Liver (tissue), 3 donors: ENCODE measurements around the gene G6PC1.

Experiments
- ATF3 ChIP-seq: IDR thresholded peaks from 2 replicates; pipeline ENCODE4 v1.6.1; 2016; ENCODE audit warnings: antibody characterized with exemption
- HNF4G ChIP-seq: IDR thresholded peaks from 2 replicates; pipeline ENCODE4 v1.6.1; 2016; ENCODE audit warnings: antibody characterized with exemption
- JUND ChIP-seq, 2 donors: IDR thresholded peaks; 2 replicates each; pipeline ENCODE4 v1.6.1; 2016; ENCODE audit warnings: antibody characterized with exemption in 2 of 2
- RAD21 ChIP-seq, 2 donors: IDR thresholded peaks; 2 replicates each; pipeline ENCODE4 v1.6.1; 2016; ENCODE audit warnings: antibody characterized with exemption in 2 of 2, mild to moderate bottlenecking in 2 of 2
- SP1 ChIP-seq: IDR thresholded peaks from 2 replicates; pipeline ENCODE4 v1.6.1; 2018; ENCODE audit warnings: antibody characterized with exemption, mild to moderate bottlenecking
- TAF1 ChIP-seq: conservative IDR thresholded peaks from 2 replicates; pipeline ENCODE4 v1.6.1; 2016; ENCODE audit warnings: antibody characterized with exemption, mild to moderate bottlenecking
- YY1 ChIP-seq: IDR thresholded peaks from 2 replicates; pipeline ENCODE4 v1.6.1; 2016; ENCODE audit warnings: antibody characterized with exemption, mild to moderate bottlenecking
- ZBTB33 ChIP-seq: IDR thresholded peaks from 2 replicates; pipeline ENCODE4 v1.6.1; 2016; ENCODE audit warnings: antibody characterized with exemption
- TF ChIP-seq, protein P1 (sequence below): fragments of 150-350 bp; IDR thresholded peaks from 2 replicates; pipeline ENCODE4 v1.5.1; 2017; ENCODE audit warnings: improper control_type of control experiment, low read depth, low read length; ENCODE audit not compliant: missing input control
- TF ChIP-seq, protein P2 (sequence below): IDR thresholded peaks from 2 replicates; pipeline ENCODE4 v1.6.1; 2016; ENCODE audit warnings: antibody characterized with exemption
- TF ChIP-seq, protein P3 (sequence below): IDR thresholded peaks from 2 replicates; pipeline ENCODE4 v1.6.1; 2016; ENCODE audit warnings: antibody characterized with exemption, mild to moderate bottlenecking
- donor health status: healthy.
- donor health status: healthy.

- TF ChIP-seq, protein P1, sequence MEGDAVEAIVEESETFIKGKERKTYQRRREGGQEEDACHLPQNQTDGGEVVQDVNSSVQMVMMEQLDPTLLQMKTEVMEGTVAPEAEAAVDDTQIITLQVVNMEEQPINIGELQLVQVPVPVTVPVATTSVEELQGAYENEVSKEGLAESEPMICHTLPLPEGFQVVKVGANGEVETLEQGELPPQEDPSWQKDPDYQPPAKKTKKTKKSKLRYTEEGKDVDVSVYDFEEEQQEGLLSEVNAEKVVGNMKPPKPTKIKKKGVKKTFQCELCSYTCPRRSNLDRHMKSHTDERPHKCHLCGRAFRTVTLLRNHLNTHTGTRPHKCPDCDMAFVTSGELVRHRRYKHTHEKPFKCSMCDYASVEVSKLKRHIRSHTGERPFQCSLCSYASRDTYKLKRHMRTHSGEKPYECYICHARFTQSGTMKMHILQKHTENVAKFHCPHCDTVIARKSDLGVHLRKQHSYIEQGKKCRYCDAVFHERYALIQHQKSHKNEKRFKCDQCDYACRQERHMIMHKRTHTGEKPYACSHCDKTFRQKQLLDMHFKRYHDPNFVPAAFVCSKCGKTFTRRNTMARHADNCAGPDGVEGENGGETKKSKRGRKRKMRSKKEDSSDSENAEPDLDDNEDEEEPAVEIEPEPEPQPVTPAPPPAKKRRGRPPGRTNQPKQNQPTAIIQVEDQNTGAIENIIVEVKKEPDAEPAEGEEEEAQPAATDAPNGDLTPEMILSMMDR, result no peak
- no peak for TF ChIP-seq SP1
- TF ChIP-seq TAF1, result no peak
- no peak for TF ChIP-seq HNF4G
- TF ChIP-seq, protein P2, sequence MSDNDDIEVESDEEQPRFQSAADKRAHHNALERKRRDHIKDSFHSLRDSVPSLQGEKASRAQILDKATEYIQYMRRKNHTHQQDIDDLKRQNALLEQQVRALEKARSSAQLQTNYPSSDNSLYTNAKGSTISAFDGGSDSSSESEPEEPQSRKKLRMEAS, result no peak
- no peak for TF ChIP-seq ZBTB33
- TF ChIP-seq, protein P3, sequence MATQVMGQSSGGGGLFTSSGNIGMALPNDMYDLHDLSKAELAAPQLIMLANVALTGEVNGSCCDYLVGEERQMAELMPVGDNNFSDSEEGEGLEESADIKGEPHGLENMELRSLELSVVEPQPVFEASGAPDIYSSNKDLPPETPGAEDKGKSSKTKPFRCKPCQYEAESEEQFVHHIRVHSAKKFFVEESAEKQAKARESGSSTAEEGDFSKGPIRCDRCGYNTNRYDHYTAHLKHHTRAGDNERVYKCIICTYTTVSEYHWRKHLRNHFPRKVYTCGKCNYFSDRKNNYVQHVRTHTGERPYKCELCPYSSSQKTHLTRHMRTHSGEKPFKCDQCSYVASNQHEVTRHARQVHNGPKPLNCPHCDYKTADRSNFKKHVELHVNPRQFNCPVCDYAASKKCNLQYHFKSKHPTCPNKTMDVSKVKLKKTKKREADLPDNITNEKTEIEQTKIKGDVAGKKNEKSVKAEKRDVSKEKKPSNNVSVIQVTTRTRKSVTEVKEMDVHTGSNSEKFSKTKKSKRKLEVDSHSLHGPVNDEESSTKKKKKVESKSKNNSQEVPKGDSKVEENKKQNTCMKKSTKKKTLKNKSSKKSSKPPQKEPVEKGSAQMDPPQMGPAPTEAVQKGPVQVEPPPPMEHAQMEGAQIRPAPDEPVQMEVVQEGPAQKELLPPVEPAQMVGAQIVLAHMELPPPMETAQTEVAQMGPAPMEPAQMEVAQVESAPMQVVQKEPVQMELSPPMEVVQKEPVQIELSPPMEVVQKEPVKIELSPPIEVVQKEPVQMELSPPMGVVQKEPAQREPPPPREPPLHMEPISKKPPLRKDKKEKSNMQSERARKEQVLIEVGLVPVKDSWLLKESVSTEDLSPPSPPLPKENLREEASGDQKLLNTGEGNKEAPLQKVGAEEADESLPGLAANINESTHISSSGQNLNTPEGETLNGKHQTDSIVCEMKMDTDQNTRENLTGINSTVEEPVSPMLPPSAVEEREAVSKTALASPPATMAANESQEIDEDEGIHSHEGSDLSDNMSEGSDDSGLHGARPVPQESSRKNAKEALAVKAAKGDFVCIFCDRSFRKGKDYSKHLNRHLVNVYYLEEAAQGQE, result no peak
- no peak for TF ChIP-seq RAD21 (IDR thresholded peaks at IDR 0.05)
- TF ChIP-seq JUND (IDR thresholded peaks at IDR 0.05), result no peak
- TF ChIP-seq YY1, result no peak
- no peak for TF ChIP-seq ATF3
Observed at GRCh38 chr17:42877037-42877436, 23.6 kb upstream of the G6PC1 start.
